ENCODE results near the gene CBLIF.

CBLIF gene

GRCh38 chr11:59801160-59801706 lies 44.1 kb downstream of the CBLIF start:
- H3K9me2 ChIP-seq (replicated peaks; ENCODE audit: low read depth, low read length): no peaks in the 10 kb centered on the region
- no peaks in the 10 kb centered on the region for H3K9me3 ChIP-seq (ENCODE audit: insufficient read depth, low read depth, low read length)
- H3K4me1 ChIP-seq (ENCODE audit: insufficient read depth, low read length, poor library complexity, severe bottlenecking): peaks cover 22% of the 10 kb centered on the region
- TF ChIP-seq EZH2phosphoT487 (IDR thresholded peaks at IDR 0.05; ENCODE audit: borderline replicate concordance) (no peak), CTCF (conservative IDR thresholded peaks at IDR 0.05; ENCODE audit: low read length) (no peak)
- H4K20me1 ChIP-seq (ENCODE audit: insufficient read depth, low read length, poor library complexity, severe bottlenecking): no peaks in the 10 kb centered on the region
- no peak overlapping the region for H3K4me2 ChIP-seq (ENCODE audit: low read depth, low read length, poor library complexity, severe bottlenecking)
- H3K36me3 ChIP-seq (ENCODE audit: insufficient read depth, low read length): peaks cover 10% of the 10 kb centered on the region; the same call in 1 of the 2 replicates
- no peak overlapping the region for H3K4me3 ChIP-seq (ENCODE audit: low read length, poor library complexity, severe bottlenecking)
- no peaks in the 10 kb centered on the region for H3K79me2 ChIP-seq (ENCODE audit: insufficient read depth, low read length)
- H3K9ac ChIP-seq (ENCODE audit: low read depth, low read length, poor library complexity, severe bottlenecking): no peak overlapping the region
- no peak overlapping the region for H2AFZ ChIP-seq (ENCODE audit: low read length)
- no peaks in the 10 kb centered on the region for H3K27me3 ChIP-seq (ENCODE audit: insufficient read depth, low read length, poor library complexity, severe bottlenecking)
- H3F3A ChIP-seq (ENCODE audit: low read depth): no peaks in the 10 kb centered on the region

- no peaks in the 10 kb centered on the region for H3K9me2 ChIP-seq (replicated peaks; ENCODE audit: low read depth, low read length)
- no peaks in the 10 kb centered on the region for H3K79me2 ChIP-seq (ENCODE audit: insufficient read depth, low read length)
- H2AFZ ChIP-seq (ENCODE audit: low read length): no peak overlapping the region
- no peak overlapping the region for H3K4me3 ChIP-seq (ENCODE audit: low read length, poor library complexity, severe bottlenecking)
- peaks cover 8% of the 10 kb centered on the region; the same call in 1 of the 2 replicates for H3K36me3 ChIP-seq (ENCODE audit: insufficient read depth, low read length)
- no peak overlapping the region for H3K9ac ChIP-seq (ENCODE audit: low read depth, low read length, poor library complexity, severe bottlenecking)
- no peaks in the 10 kb centered on the region for H3K27me3 ChIP-seq (ENCODE audit: insufficient read depth, low read length, poor library complexity, severe bottlenecking)
- H3K4me2 ChIP-seq (ENCODE audit: low read depth, low read length, poor library complexity, severe bottlenecking): no peak overlapping the region
- H3K9me3 ChIP-seq (ENCODE audit: insufficient read depth, low read depth, low read length): no peaks in the 10 kb centered on the region
- no peaks in the 10 kb centered on the region for H4K20me1 ChIP-seq (ENCODE audit: insufficient read depth, low read length, poor library complexity, severe bottlenecking)
- no peak for TF ChIP-seq EZH2phosphoT487 (IDR thresholded peaks at IDR 0.05; ENCODE audit: borderline replicate concordance)
- no peak for TF ChIP-seq CTCF (conservative IDR thresholded peaks at IDR 0.05; ENCODE audit: low read length)
- peaks cover 22% of the 10 kb centered on the region for H3K4me1 ChIP-seq (ENCODE audit: insufficient read depth, low read length, poor library complexity, severe bottlenecking)
- no peaks in the 10 kb centered on the region for H3F3A ChIP-seq (ENCODE audit: low read depth)
These were observed 44.8 kb downstream of the CBLIF start for GRCh38 chr11:59800390-59801025.

- H3K4me3 ChIP-seq (ENCODE audit: low read length, poor library complexity, severe bottlenecking): no peak overlapping the region
- no peaks in the 10 kb centered on the region for H3K79me2 ChIP-seq (ENCODE audit: insufficient read depth, low read length)
- H3K36me3 ChIP-seq (ENCODE audit: insufficient read depth, low read length): peaks cover 23% of the 10 kb centered on the region; the same call in 1 of the 2 replicates
- peaks cover 4% of the 10 kb centered on the region for H3K4me1 ChIP-seq (ENCODE audit: insufficient read depth, low read length, poor library complexity, severe bottlenecking)
- H2AFZ ChIP-seq (ENCODE audit: low read length): no peak overlapping the region
- no peak overlapping the region for H3K4me2 ChIP-seq (ENCODE audit: low read depth, low read length, poor library complexity, severe bottlenecking)
- TF ChIP-seq EZH2phosphoT487 (IDR thresholded peaks at IDR 0.05; ENCODE audit: borderline replicate concordance): no peak
- H3F3A ChIP-seq (ENCODE audit: low read depth): no peaks in the 10 kb centered on the region
- H4K20me1 ChIP-seq (ENCODE audit: insufficient read depth, low read length, poor library complexity, severe bottlenecking): no peaks in the 10 kb centered on the region
- no peak overlapping the region for H3K9ac ChIP-seq (ENCODE audit: low read depth, low read length, poor library complexity, severe bottlenecking)
- H3K9me3 ChIP-seq (ENCODE audit: insufficient read depth, low read depth, low read length): no peaks in the 10 kb centered on the region
- H3K9me2 ChIP-seq (replicated peaks; ENCODE audit: low read depth, low read length): no peaks in the 10 kb centered on the region
- no peaks in the 10 kb centered on the region for H3K27me3 ChIP-seq (ENCODE audit: insufficient read depth, low read length, poor library complexity, severe bottlenecking)
These were observed 50.9 kb downstream of the CBLIF start for GRCh38 chr11:59794417-59794816.
